ENCODE data around the gene CNTNAP2.

- TF ChIP-seq, protein P1, sequence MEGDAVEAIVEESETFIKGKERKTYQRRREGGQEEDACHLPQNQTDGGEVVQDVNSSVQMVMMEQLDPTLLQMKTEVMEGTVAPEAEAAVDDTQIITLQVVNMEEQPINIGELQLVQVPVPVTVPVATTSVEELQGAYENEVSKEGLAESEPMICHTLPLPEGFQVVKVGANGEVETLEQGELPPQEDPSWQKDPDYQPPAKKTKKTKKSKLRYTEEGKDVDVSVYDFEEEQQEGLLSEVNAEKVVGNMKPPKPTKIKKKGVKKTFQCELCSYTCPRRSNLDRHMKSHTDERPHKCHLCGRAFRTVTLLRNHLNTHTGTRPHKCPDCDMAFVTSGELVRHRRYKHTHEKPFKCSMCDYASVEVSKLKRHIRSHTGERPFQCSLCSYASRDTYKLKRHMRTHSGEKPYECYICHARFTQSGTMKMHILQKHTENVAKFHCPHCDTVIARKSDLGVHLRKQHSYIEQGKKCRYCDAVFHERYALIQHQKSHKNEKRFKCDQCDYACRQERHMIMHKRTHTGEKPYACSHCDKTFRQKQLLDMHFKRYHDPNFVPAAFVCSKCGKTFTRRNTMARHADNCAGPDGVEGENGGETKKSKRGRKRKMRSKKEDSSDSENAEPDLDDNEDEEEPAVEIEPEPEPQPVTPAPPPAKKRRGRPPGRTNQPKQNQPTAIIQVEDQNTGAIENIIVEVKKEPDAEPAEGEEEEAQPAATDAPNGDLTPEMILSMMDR (IDR thresholded peaks at IDR 0.05): no peak
- no peak for TF ChIP-seq POLR2A (IDR thresholded peaks at IDR 0.05)
Observed at GRCh38 chr7:147033641-147034040, 917.0 kb downstream of the CNTNAP2 start.

Measured in testis (tissue), 2 donors.